SK-N-SH (cell line): Measurements from ENCODE around the gene RGPD3.
"Not testable (repeated sequence)": the region's sequence is repeated elsewhere in the genome, so short reads cannot be mapped to it uniquely, and the experiment has no call there.

Experiments used
- CTCF ChIP-seq: fragments of 200-600 bp; sonication (generic); IDR thresholded peaks from 2 replicates; pipeline ENCODE4 v1.6.1; 2017; ENCODE audit warnings: antibody characterized with exemption, mild to moderate bottlenecking, moderate library complexity
- MXI1 ChIP-seq: IDR thresholded peaks from 2 replicates; pipeline ENCODE4 v1.6.1; 2012; ENCODE audit warnings: mild to moderate bottlenecking, low read depth, low read length, improper control_type of control experiment
- REST ChIP-seq: IDR thresholded peaks from 2 replicates; pipeline ENCODE4 v1.6.1; 2012; ENCODE audit warnings: mild to moderate bottlenecking, low read depth, low read length, moderate library complexity
- RXRA ChIP-seq: IDR thresholded peaks from 2 replicates; pipeline ENCODE4 v1.4.0; 2012; ENCODE audit warnings: low read depth, mild to moderate bottlenecking, borderline replicate concordance
- USF2 ChIP-seq: fragments of 150-350 bp; IDR thresholded peaks from 2 replicates; pipeline ENCODE4 v1.6.1; 2017; ENCODE audit warnings: antibody characterized with exemption, low read length, low read depth, borderline replicate concordance

GRCh38 chr2:106500350-106500749, 32.1 kb upstream of the RGPD3 start:
- TF ChIP-seq CTCF, RXRA, USF2, MXI1, REST: not testable (repeated sequence)
